ENCODE data around the gene TOGARAM1.

Gene TOGARAM1

GRCh38 chr14:45118594-45118993 lies 156.6 kb downstream of the TOGARAM1 start:
- DNase-seq (ENCODE audit: extremely low spot score): no peak
- CTCF ChIA-PET: no interaction called here
- POLR2A ChIA-PET: no interaction called here
- no peak for TF ChIP-seq CTCF (IDR thresholded peaks at IDR 0.05; ENCODE audit: control extremely low read depth, extremely low read depth, low read depth, missing control alignments)

- POLR2A ChIA-PET: no interaction called here
- CTCF ChIA-PET: no interaction called here
- TF ChIP-seq CTCF (IDR thresholded peaks at IDR 0.05; ENCODE audit: control extremely low read depth, extremely low read depth, low read depth, missing control alignments): no peak
- no peak for DNase-seq (ENCODE audit: extremely low spot score)
These were observed 158.1 kb downstream of the TOGARAM1 start for GRCh38 chr14:45120096-45120495.

- no peak for TF ChIP-seq CTCF (IDR thresholded peaks at IDR 0.05; ENCODE audit: control extremely low read depth, extremely low read depth, low read depth, missing control alignments)
- ChIA-PET POLR2A (no interaction called here), CTCF (interaction anchor here (1.1 kb wide), 1 partner anchor 38 kb away, joined by 3 read pairs; no protein-coding TSS in a partner anchor)
- DNase-seq (ENCODE audit: extremely low spot score): no peak
These were observed 161.3 kb downstream of the TOGARAM1 start for GRCh38 chr14:45123271-45123670.

Data from GM10248 (cell line).